IMR-90 (cell line): ENCODE data around the gene MRPL58. TPM values are rescaled to one million over a fixed set of nuclear protein-coding genes. Genes with fewer than 3 reads are reported as not detected.

Source experiments
- ATAC-seq: fragments of 200-7000 bp; cut with Tn5 transposase; 2 replicates; pipeline ENCODE4 v1.9.1; 2020; ENCODE audit warnings: low read depth, mild to moderate bottlenecking, moderate library complexity
- BruUV-seq: library from RNA; stranded (reverse); fragments of 400-500 nt; replicated peaks from 2 replicates; lab custom pipeline; 2021; lab: Mats Ljungman, UMichigan
- CTCF ChIA-PET: fragments of 300-600 bp; formaldehyde crosslinking; extraction: SDS; loops from one replicate; lab custom pipeline; 2021; ENCODE audit warnings: antibody characterized with exemption; lab: Yijun Ruan, JAX
- POLR2A ChIA-PET: fragments of 300-600 bp; sonication (Branson Sonifier 250); formaldehyde crosslinking; loops from one replicate; lab custom pipeline; 2022; ENCODE audit warnings: antibody characterized with exemption; ENCODE audit not compliant: unreplicated experiment; lab: Charles Lee
- DNase-seq: peaks from one replicate; pipeline ENCODE4 v3.0.0; 2013
- H2AFZ ChIP-seq: replicated peaks from 2 replicates; pipeline ENCODE3; 2013; ENCODE audit warnings: low read length, mild to moderate bottlenecking; ENCODE audit not compliant: poor library complexity
- H2AK5ac ChIP-seq: 2 replicates; pipeline ENCODE4 v1.6.1; 2013; ENCODE audit warnings: low read depth, low read length, inconsistent platforms
- H2AK9ac ChIP-seq: replicated peaks from 2 replicates; pipeline ENCODE3; 2013; ENCODE audit warnings: mild to moderate bottlenecking, low read depth, low read length, moderate library complexity; ENCODE audit not compliant: poor library complexity
- H2BK120ac ChIP-seq: 2 replicates; pipeline ENCODE4 v1.6.1; 2013; ENCODE audit warnings: low read depth, low read length, inconsistent platforms
- H2BK15ac ChIP-seq: 3 replicates; pipeline ENCODE4 v1.6.1; 2013; ENCODE audit warnings: low read depth, low read length, inconsistent platforms
- H2BK20ac ChIP-seq: 2 replicates; pipeline ENCODE4 v1.6.1; 2013; ENCODE audit warnings: low read depth, mild to moderate bottlenecking, inconsistent platforms, low read length, moderate library complexity
- H2BK5ac ChIP-seq: 2 replicates; pipeline ENCODE4 v1.6.1; 2013; ENCODE audit warnings: mild to moderate bottlenecking, low read depth, low read length, inconsistent platforms; ENCODE audit not compliant: poor library complexity, severe bottlenecking
- H3K14ac ChIP-seq: replicated peaks from 2 replicates; pipeline ENCODE4 v1.6.1; 2013; ENCODE audit warnings: low read depth, low read length, inconsistent platforms
- H3K18ac ChIP-seq: 2 replicates; pipeline ENCODE4 v1.6.1; 2013; ENCODE audit warnings: low read depth, low read length, control low read depth
- H3K23ac ChIP-seq: 2 replicates; pipeline ENCODE4 v1.6.1; 2013; ENCODE audit warnings: low read depth, low read length, inconsistent platforms
- H3K27ac ChIP-seq: 2 replicates; pipeline ENCODE4 v1.5.1; 2013; ENCODE audit warnings: mild to moderate bottlenecking, control low read depth, low read length; ENCODE audit not compliant: insufficient read depth
- H3K27me3 ChIP-seq: 2 replicates; pipeline ENCODE4 v1.6.1; 2013; ENCODE audit warnings: low read length; ENCODE audit not compliant: control insufficient read depth, insufficient read depth
- H3K36me3 ChIP-seq: 2 replicates; pipeline ENCODE4 v1.6.1; 2013; ENCODE audit warnings: low read length, mixed read lengths; ENCODE audit not compliant: control insufficient read depth, insufficient read depth
- H3K4ac ChIP-seq: 2 replicates; pipeline ENCODE4 v1.6.1; 2013; ENCODE audit warnings: low read depth, low read length, inconsistent platforms
- H3K4me1 ChIP-seq: 2 replicates; pipeline ENCODE4 v1.6.1; 2013; ENCODE audit warnings: low read length, mixed read lengths; ENCODE audit not compliant: control insufficient read depth, insufficient read depth
- H3K4me2 ChIP-seq: 2 replicates; pipeline ENCODE4 v1.6.1; 2013; ENCODE audit warnings: low read depth, mild to moderate bottlenecking, control low read depth, low read length, moderate library complexity
- H3K4me3 ChIP-seq: 2 replicates; pipeline ENCODE4 v1.5.1; 2013; ENCODE audit warnings: low read depth, mild to moderate bottlenecking, control low read depth, low read length, moderate library complexity; ENCODE audit not compliant: insufficient read depth
- H3K56ac ChIP-seq: 2 replicates; pipeline ENCODE4 v1.6.1; 2013; ENCODE audit warnings: low read length, inconsistent platforms; ENCODE audit not compliant: insufficient read depth; ENCODE audit errors: extremely low read depth
- H3K79me1 ChIP-seq, 2 experiments: 2 replicates each; pipeline ENCODE4 v1.6.1; 2013; ENCODE audit warnings: low read length in 2 of 2, inconsistent platforms in 1 of 2, low read depth in 1 of 2
- H3K9ac ChIP-seq: 2 replicates; pipeline ENCODE4 v1.6.1; 2013; ENCODE audit warnings: low read depth, low read length, control low read depth
- H3K9me1 ChIP-seq: 2 replicates; pipeline ENCODE4 v1.6.1; 2013; ENCODE audit warnings: low read length, inconsistent platforms; ENCODE audit not compliant: insufficient read depth
- H3K9me3 ChIP-seq: 2 replicates; pipeline ENCODE4 v1.6.1; 2013; ENCODE audit warnings: low read length; ENCODE audit not compliant: control insufficient read depth, insufficient read depth
- H4K20me1 ChIP-seq: 2 replicates; pipeline ENCODE4 v1.6.1; 2013; ENCODE audit warnings: low read length, inconsistent platforms; ENCODE audit not compliant: insufficient read depth
- H4K5ac ChIP-seq: 2 replicates; pipeline ENCODE4 v1.6.1; 2013; ENCODE audit warnings: mild to moderate bottlenecking, low read depth, low read length, control low read depth
- H4K8ac ChIP-seq, 2 experiments: 2 replicates each; pipeline ENCODE4 v1.6.1; 2013; ENCODE audit warnings: low read depth in 2 of 2, low read length in 2 of 2, control low read depth in 1 of 2, inconsistent platforms in 1 of 2
- H4K91ac ChIP-seq: 2 replicates; pipeline ENCODE4 v1.6.1; 2013; ENCODE audit warnings: low read depth, low read length, inconsistent platforms; ENCODE audit not compliant: insufficient read depth
- BHLHE40 ChIP-seq: fragments of 150-350 bp; IDR thresholded peaks from 2 replicates; pipeline ENCODE4 v1.6.1; 2016; ENCODE audit warnings: mild to moderate bottlenecking, low read depth, low read length
- CEBPB ChIP-seq: IDR thresholded peaks from 2 replicates; pipeline ENCODE4 v1.6.1; 2012; ENCODE audit warnings: low read depth, low read length, improper control_type of control experiment
- CHD1 ChIP-seq: IDR thresholded peaks from 2 replicates; pipeline ENCODE4 v1.6.1; 2012; ENCODE audit warnings: low read depth, low read length, improper control_type of control experiment
- CTCF ChIP-seq: conservative IDR thresholded peaks from 2 replicates; pipeline ENCODE4 v1.5.1; 2012; ENCODE audit warnings: mild to moderate bottlenecking, low read depth, low read length, improper control_type of control experiment
- FOS ChIP-seq: fragments of 150-350 bp; IDR thresholded peaks from 2 replicates; pipeline ENCODE4 v1.6.1; 2016; ENCODE audit warnings: low read depth, low read length
- MAFK ChIP-seq: IDR thresholded peaks from 2 replicates; pipeline ENCODE4 v1.6.1; 2012; ENCODE audit warnings: low read depth, low read length, improper control_type of control experiment
- MAZ ChIP-seq: IDR thresholded peaks from 2 replicates; pipeline ENCODE4 v1.6.1; 2012; ENCODE audit warnings: low read depth, mild to moderate bottlenecking, low read length, improper control_type of control experiment, moderate library complexity, borderline replicate concordance
- MXI1 ChIP-seq: IDR thresholded peaks from 2 replicates; pipeline ENCODE4 v1.6.1; 2012; ENCODE audit warnings: low read depth, mild to moderate bottlenecking, low read length, moderate library complexity, borderline replicate concordance
- NFE2L2 ChIP-seq: fragments of 150-350 bp; IDR thresholded peaks from 2 replicates; pipeline ENCODE4 v1.6.1; 2016; ENCODE audit warnings: low read depth, mild to moderate bottlenecking, low read length
- POLR2A ChIP-seq: IDR thresholded peaks from 2 replicates; pipeline ENCODE4 v1.6.1; 2012; ENCODE audit warnings: mild to moderate bottlenecking, low read depth, low read length
- RAD21 ChIP-seq: IDR thresholded peaks from 2 replicates; pipeline ENCODE4 v1.6.1; 2012; ENCODE audit warnings: low read length, improper control_type of control experiment
- RCOR1 ChIP-seq: IDR thresholded peaks from 2 replicates; pipeline ENCODE4 v1.6.1; 2012; ENCODE audit warnings: mild to moderate bottlenecking, low read length, improper control_type of control experiment; ENCODE audit not compliant: insufficient replicate concordance
- RFX5 ChIP-seq: IDR thresholded peaks from 2 replicates; pipeline ENCODE4 v1.8.0; 2012; ENCODE audit warnings: low read depth, mild to moderate bottlenecking, low read length, moderate library complexity
- SMC3 ChIP-seq: fragments of 150-350 bp; IDR thresholded peaks from 2 replicates; pipeline ENCODE4 v1.6.1; 2016; ENCODE audit warnings: low read depth, mild to moderate bottlenecking, antibody characterized with exemption, low read length, moderate library complexity
- USF2 ChIP-seq: fragments of 150-350 bp; IDR thresholded peaks from 2 replicates; pipeline ENCODE4 v1.6.1; 2017; ENCODE audit warnings: mild to moderate bottlenecking, antibody characterized with exemption, low read length, low read depth
- WGBS, 2 experiments: methylation state at CpG; one replicate each; pipeline versions ENCODE4 v1.1.5 to v1.1.7; 2013; ENCODE audit warnings: missing lambda C conversion rate in 2 of 2; ENCODE audit not compliant: insufficient read length in 1 of 2; ENCODE audit errors: extremely low coverage in 2 of 2; 5-methylcytosine and 5-hydroxymethylcytosine counted together
- dilution Hi-C: fragments of 300-500 bp; cut with HindIII; formaldehyde crosslinking; loops from one replicate; pipeline ENCODE4 v1.14.3; 2018; ENCODE audit warnings: low sequenced_read_pairs; ENCODE audit not compliant: unreplicated experiment
- in situ Hi-C: fragments of 300-500 bp; cut with MboI; formaldehyde crosslinking; loops from 3 replicates; pipeline ENCODE4 v1.14.3; 2019; ENCODE audit warnings: low sequenced_read_pairs, inconsistent platforms, mixed read lengths
- intact Hi-C: fragments of 100-400 bp; cut with micrococcal nuclease; formaldehyde crosslinking; loops from 2 replicates; pipeline ENCODE4 v1.10.0; 2022
- polyA plus RNA-seq, 3 experiments: library from polyadenylated mRNA; depleted of rRNA; stranded (reverse); fragments of >200 nt; gene quantifications; 2 replicates each; pipeline ENCODE4 v1.2.3, GENCODE V29; 2012; ENCODE audit warnings: low replicate concordance in 1 of 3
- total RNA-seq: library from RNA; depleted of rRNA; stranded (reverse); fragments of >200 nt; gene quantifications from 2 replicates; pipeline ENCODE4 v1.2.3, GENCODE V29; 2012
- TF ChIP-seq, protein P1 (sequence below): fragments of 150-350 bp; IDR thresholded peaks from 2 replicates; pipeline ENCODE4 v1.6.1; 2016; ENCODE audit warnings: low read depth, mild to moderate bottlenecking, low read length, moderate library complexity, borderline replicate concordance

The MRPL58 gene
- total and polyA plus RNA-seq, 2 of the 4 experiments (the other 2 are of a cell fraction): 42.5 to 53.0 TPM

DNA sequence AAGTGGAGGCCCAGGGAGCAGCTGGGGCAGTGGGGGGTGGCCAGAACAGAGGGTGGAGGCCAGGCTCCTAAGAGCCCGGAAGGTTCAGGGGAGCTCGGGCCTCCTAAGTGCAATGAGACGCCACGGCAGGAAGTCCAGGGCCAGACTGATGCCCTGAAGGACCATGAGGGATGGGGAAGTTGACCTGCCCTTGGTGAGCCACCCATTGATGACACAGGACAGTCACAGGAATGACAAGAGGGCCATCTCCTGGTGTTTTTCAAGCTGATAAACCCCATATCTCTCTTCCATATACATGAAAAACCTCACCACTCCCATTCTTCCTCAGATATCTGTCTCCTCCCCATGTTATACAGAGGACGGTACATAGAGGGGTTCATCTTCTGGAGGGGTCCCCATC is 5.8 kb upstream of the MRPL58 start:
- BruUV-seq: no TSS peak
- H3K4me3 ChIP-seq: no peak overlapping the region
- peaks cover 33% of the 10 kb centered on the region for H3K36me3 ChIP-seq
- H2AFZ ChIP-seq: no peak overlapping the region
- H2AK5ac ChIP-seq: no peak overlapping the region
- WGBS, 2 experiments: 89% methylated on average over 4 of the region's 5 CpGs; no CpG with 5 or more reads in 1 of the 2 experiments
- peaks cover under 1% of the 10 kb centered on the region; the same call in 1 of the 2 replicates for H3K4me1 ChIP-seq
- no peak overlapping the region for H2BK20ac ChIP-seq
- H2BK15ac ChIP-seq: no peak overlapping the region
- H2BK5ac ChIP-seq: no peak overlapping the region
- H3K9me3 ChIP-seq: no peaks in the 10 kb centered on the region
- no peak overlapping the region for H3K18ac ChIP-seq
- no peak overlapping the region for H3K9ac ChIP-seq
- H3K56ac ChIP-seq: no peak overlapping the region
- H2BK120ac ChIP-seq: no peak overlapping the region
- no peak overlapping the region for H3K27ac ChIP-seq
- TF ChIP-seq MAFK (no peak), RAD21 (no peak), CHD1 (no peak), USF2 (no peak), POLR2A (no peak), CEBPB (no peak), RFX5 (no peak), NFE2L2 (no peak), SMC3 (no peak), BHLHE40 (no peak), FOS (no peak), MAZ (no peak), MXI1 (no peak), CTCF (no peak), RCOR1 (no peak)
- TF ChIP-seq, protein P1, sequence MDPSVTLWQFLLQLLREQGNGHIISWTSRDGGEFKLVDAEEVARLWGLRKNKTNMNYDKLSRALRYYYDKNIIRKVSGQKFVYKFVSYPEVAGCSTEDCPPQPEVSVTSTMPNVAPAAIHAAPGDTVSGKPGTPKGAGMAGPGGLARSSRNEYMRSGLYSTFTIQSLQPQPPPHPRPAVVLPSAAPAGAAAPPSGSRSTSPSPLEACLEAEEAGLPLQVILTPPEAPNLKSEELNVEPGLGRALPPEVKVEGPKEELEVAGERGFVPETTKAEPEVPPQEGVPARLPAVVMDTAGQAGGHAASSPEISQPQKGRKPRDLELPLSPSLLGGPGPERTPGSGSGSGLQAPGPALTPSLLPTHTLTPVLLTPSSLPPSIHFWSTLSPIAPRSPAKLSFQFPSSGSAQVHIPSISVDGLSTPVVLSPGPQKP: no peak
- no peak overlapping the region for H3K14ac ChIP-seq
- POLR2A ChIA-PET: no interaction called here
- DNase-seq (no peak), ATAC-seq (no peak)
- H4K8ac ChIP-seq: no peak overlapping the region
- no peak overlapping the region for H4K5ac ChIP-seq
- H3K23ac ChIP-seq: no peak overlapping the region
- in situ Hi-C loops (no loop called here), intact Hi-C loops (no loop called here), dilution Hi-C loops (no loop called here)
- no peak overlapping the region for H4K91ac ChIP-seq
- H3K79me1 ChIP-seq: no peaks in the 10 kb centered on the region; a peak in 1 of 4 replicates
- no peak overlapping the region for H2AK9ac ChIP-seq
- H3K27me3 ChIP-seq: no peaks in the 10 kb centered on the region
- no peak overlapping the region for H3K4ac ChIP-seq
- CTCF ChIA-PET: interaction anchor here (1.6 kb wide), 1 partner anchor 18 kb away, joined by 6 read pairs; no protein-coding TSS in a partner anchor
- H4K20me1 ChIP-seq: no peaks in the 10 kb centered on the region
- H3K4me2 ChIP-seq: no peak overlapping the region
- no peaks in the 10 kb centered on the region for H3K9me1 ChIP-seq
